HG02840 (cell line): ENCODE results near the gene MDH1.
"Not testable (repeated sequence)": the region's sequence is repeated elsewhere in the genome, so short reads cannot be mapped to it uniquely, and the experiment has no call there.

Experiments
- ATAC-seq: cut with Tn5 transposase; IDR thresholded peaks from one replicate; pipeline ENCODE4 v1.9.1; 2021; ENCODE audit warnings: mild to moderate bottlenecking, moderate library complexity, moderate number of reproducible peaks; ENCODE audit not compliant: unreplicated experiment, low FRiP score

Gene MDH1

GRCh38 chr2:63588385-63589147 is at the start of gene MDH1, which contains the start of gene WDPCP:
Gene MDH1, plus strand, starts transcription at chr2:63588963. Its CDS starts 81 bp downstream, at chr2:63589044.
Gene WDPCP, minus strand, starts transcription at chr2:63588477. Its CDS starts 206 bp downstream, at chr2:63588271.
- ATAC-seq = peak; percentile 86

- no peak for ATAC-seq
Measured at GRCh38 chr2:63539416-63540162, 49.2 kb upstream of the MDH1 start.

- no peak for ATAC-seq
Measured at GRCh38 chr2:63544017-63544627, 44.6 kb upstream of the MDH1 start.

GRCh38 chr2:63545023-63545422 is 43.7 kb upstream of the MDH1 start:
- ATAC-seq = no peak

- ATAC-seq = no peak
Measured at GRCh38 chr2:63553049-63553448, 35.7 kb upstream of the MDH1 start.

GRCh38 chr2:63555299-63555698 is 33.5 kb upstream of the MDH1 start:
- ATAC-seq = no peak

GRCh38 chr2:63555931-63556330 is 32.8 kb upstream of the MDH1 start:
- no peak for ATAC-seq

- not testable (repeated sequence) for ATAC-seq
Measured at GRCh38 chr2:63557819-63558218, 30.9 kb upstream of the MDH1 start.

- ATAC-seq = not testable (repeated sequence)
Measured at GRCh38 chr2:63558922-63559321, 29.8 kb upstream of the MDH1 start.

GRCh38 chr2:63562751-63563150 is 26.0 kb upstream of the MDH1 start:
- no peak for ATAC-seq

GRCh38 chr2:63569740-63570139 is 19.0 kb upstream of the MDH1 start:
- no peak for ATAC-seq

GRCh38 chr2:63571291-63571690 is 17.5 kb upstream of the MDH1 start:
- ATAC-seq = no peak

GRCh38 chr2:63572001-63572400 is 16.8 kb upstream of the MDH1 start:
- ATAC-seq = no peak

- ATAC-seq = not testable (repeated sequence)
Measured at GRCh38 chr2:63573026-63573425, 15.7 kb upstream of the MDH1 start.

- not testable (repeated sequence) for ATAC-seq
Measured at GRCh38 chr2:63573726-63574345, 14.9 kb upstream of the MDH1 start.

GRCh38 chr2:63576546-63576945 is 12.2 kb upstream of the MDH1 start:
- no peak for ATAC-seq

- ATAC-seq = no peak
Measured at GRCh38 chr2:63578767-63579166, 10.0 kb upstream of the MDH1 start.

GRCh38 chr2:63580651-63581297 is 8.0 kb upstream of the MDH1 start:
- ATAC-seq = no peak

GRCh38 chr2:63581298-63581961 is 7.3 kb upstream of the MDH1 start:
- no peak for ATAC-seq

- no peak for ATAC-seq
Measured at GRCh38 chr2:63582873-63583272, 5.9 kb upstream of the MDH1 start.
